Measurements from ENCODE around the gene ITCH. TPM values are rescaled to one million over a fixed set of nuclear protein-coding genes. Genes with fewer than 3 reads are reported as not detected.
A peak's percentile ranks its signal among the peaks of the same experiment; 100 is the strongest.

ITCH gene
- total and polyA plus RNA-seq, 2 donors (not counting 3 experiments of a cell fraction or from before 2014, with no cell fraction given) = 6.4 to 57.4 TPM

DNA sequence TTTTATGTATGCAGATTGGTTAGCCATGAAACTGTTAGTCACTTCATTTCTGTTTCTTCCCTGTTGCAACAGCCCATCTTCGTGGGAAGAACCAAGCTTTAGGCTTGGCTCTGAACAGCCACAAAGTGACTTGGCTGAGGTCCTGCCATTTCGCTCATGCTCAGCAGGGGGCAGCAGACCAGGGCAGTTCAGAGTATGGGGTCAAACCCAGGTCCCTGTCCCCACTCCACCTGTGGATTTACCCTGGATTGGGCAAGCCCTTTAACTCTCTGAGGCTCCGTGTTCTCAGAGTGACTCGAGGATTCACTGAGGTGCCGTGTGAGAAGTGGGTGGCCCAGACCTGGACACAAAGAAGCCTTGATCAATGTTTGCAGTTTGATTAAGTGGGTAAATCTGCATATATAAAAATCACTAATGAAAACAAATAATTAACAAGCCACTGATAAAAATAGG lies 175.6 kb downstream of the ITCH start:
- CTCF ChIA-PET = interaction anchor here (0.6 to 5.6 kb wide), 29 partner anchors 8 to 348 kb away, joined by 3 to 53 read pairs (median 4); partner anchors contain the start of gene MAP1LC3A
- intact Hi-C loops (cut with micrococcal nuclease) (loop anchor here (1.0 kb wide), 2 partner anchors 170 to 230 kb away; no protein-coding TSS in a partner anchor), dilution Hi-C loops (cut with MboI; ENCODE audit: extremely low pct_ligation_motif_present, low sequenced_read_pairs) (no loop called here)
- H3K9me1 ChIP-seq (replicated peaks; ENCODE audit: control insufficient read depth, extremely low read depth, insufficient read depth, low read length) = no peaks in the 10 kb centered on the region
- H3K36me3 ChIP-seq (ENCODE audit: control insufficient read depth in 2 of 2, extremely low read depth in 1 of 2, insufficient read depth in 2 of 2, low read length in 2 of 2) = peaks cover 15 to 40% of the 10 kb centered on the region in 2 experiments
- H3K4me2 ChIP-seq (ENCODE audit: insufficient read depth, low read length) = no peak overlapping the region
- BruUV-seq (replicated peaks) = no TSS peak
- H4K20me1 ChIP-seq (replicated peaks; ENCODE audit: control insufficient read depth, extremely low read depth, insufficient read depth, low read length) = no peaks in the 10 kb centered on the region
- no peaks in the 10 kb centered on the region for H3K4me1 ChIP-seq (ENCODE audit: control insufficient read depth, extremely low read depth, insufficient read depth, low read length)
- DNase-seq (ENCODE audit: low read depth, low spot score) (peak; percentile 45), FAIRE-seq (peak; percentile 69)
- H2AFZ ChIP-seq (ENCODE audit: low read depth, low read length) = no peak overlapping the region
- H3K9me3 ChIP-seq (replicated peaks; ENCODE audit: control insufficient read depth, insufficient read depth, low read length) = no peaks in the 10 kb centered on the region
- H3K4me3 ChIP-seq (replicated peaks in 1 of 3; ENCODE audit: insufficient read depth in 1 of 3, low read depth in 1 of 3, low read length in 3 of 3) = no peak overlapping the region
- H3K9ac ChIP-seq (replicated peaks; ENCODE audit: extremely low read depth, insufficient read depth, low read length) = no peak overlapping the region
- POLR2A ChIA-PET = no interaction called here
- no peaks in the 10 kb centered on the region for H3K79me2 ChIP-seq (ENCODE audit: control insufficient read depth, insufficient read depth, low read length)
- no peak for TF ChIP-seq POLR2A (IDR thresholded peaks at IDR 0.05; ENCODE audit: low read depth, low read length)
- TF ChIP-seq, protein P1, sequence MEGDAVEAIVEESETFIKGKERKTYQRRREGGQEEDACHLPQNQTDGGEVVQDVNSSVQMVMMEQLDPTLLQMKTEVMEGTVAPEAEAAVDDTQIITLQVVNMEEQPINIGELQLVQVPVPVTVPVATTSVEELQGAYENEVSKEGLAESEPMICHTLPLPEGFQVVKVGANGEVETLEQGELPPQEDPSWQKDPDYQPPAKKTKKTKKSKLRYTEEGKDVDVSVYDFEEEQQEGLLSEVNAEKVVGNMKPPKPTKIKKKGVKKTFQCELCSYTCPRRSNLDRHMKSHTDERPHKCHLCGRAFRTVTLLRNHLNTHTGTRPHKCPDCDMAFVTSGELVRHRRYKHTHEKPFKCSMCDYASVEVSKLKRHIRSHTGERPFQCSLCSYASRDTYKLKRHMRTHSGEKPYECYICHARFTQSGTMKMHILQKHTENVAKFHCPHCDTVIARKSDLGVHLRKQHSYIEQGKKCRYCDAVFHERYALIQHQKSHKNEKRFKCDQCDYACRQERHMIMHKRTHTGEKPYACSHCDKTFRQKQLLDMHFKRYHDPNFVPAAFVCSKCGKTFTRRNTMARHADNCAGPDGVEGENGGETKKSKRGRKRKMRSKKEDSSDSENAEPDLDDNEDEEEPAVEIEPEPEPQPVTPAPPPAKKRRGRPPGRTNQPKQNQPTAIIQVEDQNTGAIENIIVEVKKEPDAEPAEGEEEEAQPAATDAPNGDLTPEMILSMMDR (IDR thresholded peaks at IDR 0.05; ENCODE audit: extremely low read depth in 1 of 2, insufficient read depth in 1 of 2, low read depth in 1 of 2, low read length in 2 of 2) = peak; percentile 75 to 87
- TF ChIP-seq JUN (IDR thresholded peaks at IDR 0.05; ENCODE audit: borderline replicate concordance, insufficient read depth, insufficient read length, low read depth) = no peak
- no peak for TF ChIP-seq EZH2 (IDR thresholded peaks at IDR 0.05; ENCODE audit: borderline replicate concordance, low read depth, low read length, severe bottlenecking)
- H3K27me3 ChIP-seq (ENCODE audit: control insufficient read depth in 2 of 2, insufficient read depth in 2 of 2, low read length in 2 of 2) = no peaks in the 10 kb centered on the region
- H3K27ac ChIP-seq (ENCODE audit: insufficient read depth, low read depth, low read length) = no peak overlapping the region

DNA sequence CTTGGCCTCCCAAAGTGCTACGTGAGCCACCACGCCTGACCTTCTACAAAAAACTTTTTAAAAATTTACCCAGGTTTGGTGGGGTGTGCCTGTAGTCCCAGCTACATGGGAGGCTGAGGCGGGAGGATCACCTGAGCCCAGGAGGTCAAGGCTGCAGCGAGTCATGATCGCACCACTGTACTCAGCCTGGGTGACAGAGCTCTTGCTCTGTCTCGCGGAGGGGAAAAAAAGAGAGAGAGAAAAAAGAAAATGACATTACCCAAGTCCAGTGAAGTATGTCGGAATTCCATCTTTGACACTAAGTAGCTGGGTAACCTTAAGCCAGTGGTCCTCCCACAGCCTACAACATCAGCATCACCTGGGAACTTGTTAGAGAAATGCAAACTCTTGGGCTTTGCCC lies 176.7 kb downstream of the ITCH start:
- Histone ChIP-seq H3K27me3 (ENCODE audit: control insufficient read depth in 2 of 2, insufficient read depth in 2 of 2, low read length in 2 of 2) (no peaks in the 10 kb centered on the region), H3K4me1 (ENCODE audit: control insufficient read depth, extremely low read depth, insufficient read depth, low read length) (no peaks in the 10 kb centered on the region), H3K27ac (ENCODE audit: insufficient read depth, low read depth, low read length) (no peak overlapping the region), H3K36me3 (ENCODE audit: control insufficient read depth in 2 of 2, extremely low read depth in 1 of 2, insufficient read depth in 2 of 2, low read length in 2 of 2) (peaks cover 15 to 33% of the 10 kb centered on the region in 2 experiments), H3K9me3 (replicated peaks; ENCODE audit: control insufficient read depth, insufficient read depth, low read length) (no peaks in the 10 kb centered on the region), H4K20me1 (replicated peaks; ENCODE audit: control insufficient read depth, extremely low read depth, insufficient read depth, low read length) (no peaks in the 10 kb centered on the region), H3K4me2 (ENCODE audit: insufficient read depth, low read length) (no peak overlapping the region), H3K9ac (replicated peaks; ENCODE audit: extremely low read depth, insufficient read depth, low read length) (no peak overlapping the region), H3K9me1 (replicated peaks; ENCODE audit: control insufficient read depth, extremely low read depth, insufficient read depth, low read length) (no peaks in the 10 kb centered on the region), H2AFZ (ENCODE audit: low read depth, low read length) (no peak overlapping the region), H3K4me3 (replicated peaks in 1 of 3; ENCODE audit: insufficient read depth in 1 of 3, low read depth in 1 of 3, low read length in 3 of 3) (no peak overlapping the region), H3K79me2 (ENCODE audit: control insufficient read depth, insufficient read depth, low read length) (no peaks in the 10 kb centered on the region)
- ChIA-PET POLR2A (no interaction called here), CTCF (interaction anchor here (1.6 to 5.6 kb wide), 4 partner anchors 17 to 230 kb away, joined by 5 to 53 read pairs (median 27); no protein-coding TSS in a partner anchor)
- dilution Hi-C loops (cut with MboI; ENCODE audit: extremely low pct_ligation_motif_present, low sequenced_read_pairs) = no loop called here
- FAIRE-seq (no peak), DNase-seq (ENCODE audit: low read depth, low spot score) (no peak)
- no TSS peak for BruUV-seq (replicated peaks)
- TF ChIP-seq EZH2 (IDR thresholded peaks at IDR 0.05; ENCODE audit: borderline replicate concordance, low read depth, low read length, severe bottlenecking) (no peak), MYC (IDR thresholded peaks at IDR 0.05; ENCODE audit: low read depth, low read length) (no peak), FOS (IDR thresholded peaks at IDR 0.05; ENCODE audit: borderline replicate concordance, insufficient read depth, low read length) (no peak), POLR2AphosphoS5 (IDR thresholded peaks at IDR 0.05; ENCODE audit: insufficient read depth, low read depth, low read length) (no peak), JUN (IDR thresholded peaks at IDR 0.05; ENCODE audit: borderline replicate concordance, insufficient read depth, insufficient read length, low read depth) (no peak), GATA2 (IDR thresholded peaks at IDR 0.05; ENCODE audit: insufficient read depth, insufficient read length, low read depth, low read length) (no peak), POLR2A (IDR thresholded peaks at IDR 0.05; ENCODE audit: low read depth, low read length) (no peak)
- TF ChIP-seq, protein P2, sequence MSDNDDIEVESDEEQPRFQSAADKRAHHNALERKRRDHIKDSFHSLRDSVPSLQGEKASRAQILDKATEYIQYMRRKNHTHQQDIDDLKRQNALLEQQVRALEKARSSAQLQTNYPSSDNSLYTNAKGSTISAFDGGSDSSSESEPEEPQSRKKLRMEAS (IDR thresholded peaks at IDR 0.05; ENCODE audit: insufficient read depth, insufficient read length) = no peak
- TF ChIP-seq, protein P1 (IDR thresholded peaks at IDR 0.05; ENCODE audit: extremely low read depth in 1 of 2, insufficient read depth in 1 of 2, low read depth in 1 of 2, low read length in 2 of 2) = no peak
- intact Hi-C loops (cut with micrococcal nuclease) = no loop called here

All from endothelial cell of umbilical vein (primary cell).